H1 (cell line): ENCODE measurements around the gene MARK3. TPM values are rescaled to one million over a fixed set of nuclear protein-coding genes. Genes with fewer than 3 reads are reported as not detected.

ENCODE experiments used
- CTCF ChIA-PET: fragments of 300-600 bp; sonication (Branson Sonifier 250); formaldehyde crosslinking; loops from one replicate; lab custom pipeline; 2021; ENCODE audit not compliant: partially characterized antibody; lab: Charles Lee
- POLR2A ChIA-PET: fragments of 300-600 bp; sonication (Branson Sonifier 250); formaldehyde crosslinking; loops from one replicate; lab custom pipeline; 2021; ENCODE audit warnings: inconsistent platforms; ENCODE audit not compliant: partially characterized antibody; lab: Charles Lee
- DNase-seq, 2 experiments: peaks; one replicate each; pipeline versions ENCODE4 v3.0.0 to v3.0.0-alpha.2; 2010 to 2022; ENCODE audit warnings: low spot score in 2 of 2, low read depth in 1 of 2, mixed read lengths in 1 of 2
- FAIRE-seq: peaks from 2 replicates; lab custom pipeline; 2011; peaks lifted over from hg19 to GRCh38; lab: Jason Lieb, UNC
- H2AFZ ChIP-seq: 2 replicates; pipeline ENCODE4 v1.8.1; 2012; ENCODE audit warnings: low read length, inconsistent platforms
- H2AK5ac ChIP-seq: 2 replicates; pipeline ENCODE4 v1.6.1; 2013; ENCODE audit warnings: low read depth, low read length
- H2BK120ac ChIP-seq: replicated peaks from 2 replicates; pipeline ENCODE3; 2013; ENCODE audit warnings: low read depth, low read length, inconsistent platforms
- H2BK12ac ChIP-seq: 2 replicates; pipeline ENCODE4 v1.6.1; 2013; ENCODE audit warnings: low read depth, low read length
- H2BK15ac ChIP-seq: 2 replicates; pipeline ENCODE4 v1.6.1; 2013; ENCODE audit warnings: low read length
- H2BK20ac ChIP-seq: 2 replicates; pipeline ENCODE4 v1.6.1; 2013; ENCODE audit warnings: low read length
- H2BK5ac ChIP-seq: 2 replicates; pipeline ENCODE4 v1.6.1; 2013; ENCODE audit warnings: low read depth, low read length
- H3K14ac ChIP-seq: 2 replicates; pipeline ENCODE4 v1.6.1; 2013; ENCODE audit warnings: inconsistent platforms; ENCODE audit not compliant: insufficient read length
- H3K18ac ChIP-seq: 2 replicates; pipeline ENCODE4 v1.6.1; 2013; ENCODE audit warnings: low read length; ENCODE audit errors: extremely low read depth
- H3K23ac ChIP-seq: 2 replicates; pipeline ENCODE4 v1.6.1; 2013; ENCODE audit warnings: inconsistent platforms; ENCODE audit not compliant: insufficient read length
- H3K23me2 ChIP-seq: 2 replicates; pipeline ENCODE4 v1.6.1; 2013; ENCODE audit warnings: low read depth, low read length
- H3K27ac ChIP-seq: 2 replicates; pipeline ENCODE4 v1.6.1; 2011; ENCODE audit warnings: low read depth, low read length, inconsistent platforms
- H3K27me3 ChIP-seq, 4 experiments: replicated peaks in 1 of 4; 1 replicate in 1 of 4; 2 replicates in 3 of 4; pipeline versions ENCODE4 v1.6.1 to v1.8.1; 2011 to 2013; ENCODE audit warnings: low read length in 3 of 4, mild to moderate bottlenecking in 3 of 4, inconsistent platforms in 2 of 4, mixed read lengths in 2 of 4, moderate library complexity in 1 of 4; ENCODE audit not compliant: control insufficient read depth in 3 of 4, insufficient read depth in 3 of 4; ENCODE audit errors: extremely low read depth in 1 of 4
- H3K36me3 ChIP-seq, 4 experiments: 2 replicates each; pipeline versions ENCODE4 v1.6.1 to v1.8.1; 2011 to 2013; ENCODE audit warnings: mild to moderate bottlenecking in 4 of 4, low read length in 3 of 4, moderate library complexity in 2 of 4, control low read depth in 1 of 4, inconsistent platforms in 1 of 4; ENCODE audit not compliant: insufficient read depth in 4 of 4, control insufficient read depth in 2 of 4
- H3K4ac ChIP-seq: replicated peaks from 2 replicates; pipeline ENCODE3; 2013; ENCODE audit warnings: low read length, low read depth, mixed read lengths, inconsistent platforms; ENCODE audit not compliant: insufficient read length
- H3K4me1 ChIP-seq, 4 experiments: replicated peaks in 1 of 4; 1 replicate in 1 of 4; 2 replicates in 3 of 4; pipeline versions ENCODE4 v1.6.1 to v1.8.1; 2011 to 2013; ENCODE audit warnings: low read length in 3 of 4, inconsistent platforms in 2 of 4, mixed read lengths in 1 of 4; ENCODE audit not compliant: insufficient read depth in 4 of 4, control insufficient read depth in 3 of 4
- H3K4me2 ChIP-seq, 2 experiments: 2 replicates each; pipeline versions ENCODE4 v1.6.1 to v1.8.1; 2011 to 2013; ENCODE audit warnings: low read depth in 2 of 2, low read length in 2 of 2, control low read depth in 1 of 2, inconsistent platforms in 1 of 2, mild to moderate bottlenecking in 1 of 2; ENCODE audit not compliant: insufficient read depth in 1 of 2
- H3K4me3 ChIP-seq, 4 experiments: fragments of 200-600, 300-600 bp in 1 of 4; sonication (generic), shearing (Covaris generic), sonication (Bioruptor Twin) in 1 of 4; 2 replicates each; pipeline versions ENCODE4 v1.5.1 to v1.8.1; 2011 to 2016; ENCODE audit warnings: low read length in 4 of 4, low read depth in 3 of 4, control low read depth in 2 of 4, inconsistent platforms in 2 of 4, mild to moderate bottlenecking in 2 of 4, mixed read lengths in 1 of 4, moderate library complexity in 1 of 4; ENCODE audit not compliant: insufficient read depth in 2 of 4; ENCODE audit errors: extremely low read depth in 1 of 4
- H3K56ac ChIP-seq: replicated peaks from 2 replicates; pipeline ENCODE3; 2013; ENCODE audit warnings: low read depth, mild to moderate bottlenecking, mixed read lengths, low read length, inconsistent platforms; ENCODE audit not compliant: insufficient read length
- H3K79me1 ChIP-seq: 2 replicates; pipeline ENCODE4 v1.6.1; 2013; ENCODE audit warnings: low read depth, low read length, control low read depth
- H3K79me2 ChIP-seq, 2 experiments: 2 replicates each; pipeline versions ENCODE4 v1.6.1 to v1.8.1; 2012 to 2013; ENCODE audit warnings: low read length in 2 of 2, mild to moderate bottlenecking in 2 of 2, inconsistent platforms in 1 of 2; ENCODE audit not compliant: insufficient read depth in 2 of 2, control insufficient read depth in 1 of 2
- H3K9ac ChIP-seq, 4 experiments: replicated peaks in 1 of 4; 1 replicate in 1 of 4; 2 replicates in 3 of 4; pipeline versions ENCODE4 v1.6.1 to v1.8.1; 2011 to 2013; ENCODE audit warnings: low read depth in 3 of 4, low read length in 3 of 4, control low read depth in 2 of 4, mild to moderate bottlenecking in 2 of 4, moderate library complexity in 2 of 4, inconsistent platforms in 1 of 4; ENCODE audit errors: extremely low read depth in 1 of 4
- H3K9me3 ChIP-seq, 2 experiments: 2 replicates each; pipeline versions ENCODE4 v1.6.1 to v1.8.1; 2012 to 2013; ENCODE audit warnings: mild to moderate bottlenecking in 2 of 2, moderate library complexity in 2 of 2, control low read depth in 1 of 2, inconsistent platforms in 1 of 2, low read depth in 1 of 2, low read length in 1 of 2, mixed read lengths in 1 of 2; ENCODE audit not compliant: insufficient read depth in 2 of 2
- H4K20me1 ChIP-seq, 2 experiments: replicated peaks in 1 of 2; 2 replicates each; pipeline versions ENCODE3 to v1.8.1; 2011 to 2013; ENCODE audit warnings: inconsistent platforms in 2 of 2, low read length in 2 of 2, mild to moderate bottlenecking in 1 of 2; ENCODE audit not compliant: insufficient read depth in 2 of 2, control insufficient read depth in 1 of 2
- H4K5ac ChIP-seq: 2 replicates; pipeline ENCODE4 v1.6.1; 2013; ENCODE audit warnings: low read length, low read depth, mixed read lengths, inconsistent platforms; ENCODE audit not compliant: insufficient read length
- H4K8ac ChIP-seq: 2 replicates; pipeline ENCODE4 v1.8.0; 2013; ENCODE audit warnings: mild to moderate bottlenecking, moderate library complexity, low read length, inconsistent platforms; ENCODE audit not compliant: insufficient read depth; ENCODE audit errors: extremely low read depth
- H4K91ac ChIP-seq: replicated peaks from 2 replicates; pipeline ENCODE3; 2013; ENCODE audit warnings: low read length, mixed read lengths, inconsistent platforms; ENCODE audit not compliant: insufficient read length
- POLR2A ChIP-seq, 2 experiments: IDR thresholded peaks; 1 replicate in 1 of 2; 2 replicates in 1 of 2; pipeline ENCODE4 v1.6.1; 2011; ENCODE audit warnings: low read depth in 2 of 2, low read length in 2 of 2, mild to moderate bottlenecking in 2 of 2; ENCODE audit errors: control extremely low read depth in 1 of 2
- POLR2AphosphoS5 ChIP-seq: IDR thresholded peaks from 2 replicates; pipeline ENCODE4 v1.6.1; 2011; ENCODE audit warnings: low read depth, low read length
- RNF2 ChIP-seq: fragments of 200-900, 300-1000 bp; sonication (generic); IDR thresholded peaks from 2 replicates; pipeline ENCODE4 v1.7.1; 2016; ENCODE audit warnings: borderline replicate concordance, low read depth, mild to moderate bottlenecking, antibody characterized with exemption, low read length; ENCODE audit not compliant: poor library complexity, severe bottlenecking; ENCODE audit errors: missing control alignments
- WGBS, 2 experiments: shearing (Covaris generic) in 1 of 2; methylation state at CpG; one replicate each; pipeline versions ENCODE4 v1.1.6 to v1.1.7; 2013 to 2015; ENCODE audit warnings: low lambda C conversion rate in 2 of 2, mixed read lengths in 2 of 2, inconsistent platforms in 1 of 2, low coverage in 1 of 2, missing lambda C conversion rate in 1 of 2; ENCODE audit not compliant: insufficient replicate concordance in 2 of 2, insufficient coverage in 1 of 2, insufficient read length in 1 of 2; ENCODE audit errors: extremely low coverage in 1 of 2, missing lambda C conversion rate in 1 of 2; 5-methylcytosine and 5-hydroxymethylcytosine counted together
- polyA plus RNA-seq, 7 experiments: library from polyadenylated mRNA; depleted of rRNA in 3 of 7; stranded (reverse) in 5 of 7; unstranded in 2 of 7; fragments of >200 nt in 5 of 7; fragments of 200-250 nt in 2 of 7; gene quantifications; 1 replicate in 5 of 7; 2 replicates in 1 of 7; 4 replicates in 1 of 7; pipeline versions ENCODE4 v1.2.1 to v1.2.3, GENCODE V29; 2011 to 2013; ENCODE audit warnings: missing spikeins in 2 of 7, mixed read lengths in 2 of 7
- total RNA-seq: library from RNA; stranded (reverse); fragmentation: NEBNext Ultra II Directional; extraction: Animal tissue kit (Norgen Biotek cat#: 25700); gene quantifications from 2 replicates; pipeline ENCODE4 v1.2.1, GENCODE V29; 2021

MARK3 gene
- total and polyA plus RNA-seq, 2 of the 8 experiments (the other 6 are each of a cell fraction or from before 2014, with no cell fraction given): 39.4 to 76.9 TPM

DNA sequence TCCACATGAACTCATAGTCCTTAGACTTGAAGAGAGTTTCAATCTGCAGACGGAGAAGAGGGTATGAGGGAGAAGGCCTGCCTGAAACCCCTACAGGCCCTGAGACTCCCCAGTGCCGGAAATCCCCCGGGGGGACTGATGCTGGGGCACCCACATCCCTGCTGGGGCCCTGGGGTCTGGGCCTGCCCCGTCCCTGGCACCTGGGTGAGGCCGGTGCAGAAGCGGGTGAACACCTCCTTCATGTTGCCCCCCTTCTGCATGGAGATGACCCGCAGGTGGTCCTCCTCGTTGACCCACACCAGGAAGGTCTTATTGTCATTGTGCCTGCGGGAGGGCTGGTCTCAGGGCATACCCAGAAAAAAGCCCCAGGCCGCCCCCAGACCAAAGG is 135.0 kb downstream of the MARK3 start:
- Histone ChIP-seq H2BK12ac (no peak overlapping the region), H3K4ac (no peak overlapping the region), H2BK120ac (no peak overlapping the region), H3K4me1 (peaks cover 0 to 28% (median 19%) of the 10 kb centered on the region in 4 experiments; a peak in 6 of 7 replicates), H3K56ac (no peak overlapping the region), H2BK5ac (no peak overlapping the region), H2BK15ac (no peak overlapping the region), H3K9me3 (no peaks in the 10 kb centered on the region), H3K27ac (no peak overlapping the region), H2BK20ac (no peak overlapping the region), H2AFZ (no peak overlapping the region), H4K20me1 (peaks cover 10 to 18% of the 10 kb centered on the region in 2 experiments), H3K4me3 (peak overlapping the region in 3 of 4 experiments; percentile 79 to 96 (median 89); a peak in 6 of 8 replicates), H3K4me2 (peak overlapping the region; percentile 73 to 80; a peak in 3 of 4 replicates), H4K5ac (no peak overlapping the region)
- DNase-seq (no peak), FAIRE-seq (no peak)
- POLR2A ChIA-PET: interaction anchor here (1.3 to 12.6 kb wide), 7 partner anchors 10 to 174 kb away, joined by 3 to 844 read pairs (median 23); partner anchors contain the start of genes BAG5, COA8 and TRMT61A
- 88% methylated on average over 10 of the region's 10 CpGs; no CpG with 5 or more reads in 1 of the 2 experiments for WGBS, 2 experiments
- TF ChIP-seq POLR2AphosphoS5 (0 out of 2 replicates have a peak, but pooled peaks have one; percentile 24), RNF2 (no peak), POLR2A (IDR thresholded peaks at IDR 0.05; ENCODE audit: control extremely low read depth in 1 of 2, low read depth in 2 of 2, low read length in 2 of 2) (peak in 1 of 2 experiments; percentile 55; a peak in 1 of 3 replicates)
- TF ChIP-seq, all 59 proteins: peak for 2
- no peak overlapping the region for H3K23ac ChIP-seq
- H3K14ac ChIP-seq: no peak overlapping the region
- H3K79me2 ChIP-seq: peaks cover 0 to 2% of the 10 kb centered on the region in 2 experiments; a peak in 1 of 4 replicates
- H3K36me3 ChIP-seq: peaks cover 8 to 23% (median 17%) of the 10 kb centered on the region in 4 experiments; a peak in 7 of 8 replicates
- H3K9ac ChIP-seq: no peak overlapping the region
- H3K23me2 ChIP-seq: peaks cover 14% of the 10 kb centered on the region; the same call in 1 of the 2 replicates
- H4K8ac ChIP-seq: no peak overlapping the region; the same call in 1 of the 2 replicates
- no peaks in the 10 kb centered on the region; the same call in 1 of the 2 replicates for H3K79me1 ChIP-seq
- peaks cover 3 to 17% (median 13%) of the 10 kb centered on the region in 4 experiments for H3K27me3 ChIP-seq
- H4K91ac ChIP-seq: no peak overlapping the region
- CTCF ChIA-PET: interaction anchor here (1.5 to 31.3 kb wide), 5 partner anchors 10 to 45 kb away, joined by 3 to 921 read pairs (median 32); partner anchors contain the start of genes BAG5 and TRMT61A
- no peak overlapping the region for H3K18ac ChIP-seq
- H2AK5ac ChIP-seq: no peak overlapping the region
